Lung (tissue), 12 donors: ENCODE data around the gene EPN1. TPM values are rescaled to one million over a fixed set of nuclear protein-coding genes. Genes with fewer than 3 reads are reported as not detected.
A peak's percentile ranks its signal among the peaks of the same experiment; 100 is the strongest.

Experiments used
- ATAC-seq: fragments of 200-7000 bp; cut with Tn5 transposase; one replicate; pipeline ENCODE4 v1.9.1; 2020; ENCODE audit warnings: moderate number of reproducible peaks; ENCODE audit not compliant: insufficient read depth, low FRiP score
- DNase-seq, 3 donors: peaks; one replicate each; pipeline ENCODE4 v3.0.0-alpha.2; 2013 to 2017
- H3K27ac ChIP-seq, 2 donors: one replicate each; pipeline ENCODE4 v1.5.1; 2013; ENCODE audit warnings: mild to moderate bottlenecking in 2 of 2, moderate library complexity in 2 of 2, control low read depth in 1 of 2, inconsistent platforms in 1 of 2, low read depth in 1 of 2, low read length in 1 of 2
- H3K27me3 ChIP-seq, 3 donors: one replicate each; pipeline ENCODE4 v1.5.1; 2013; ENCODE audit warnings: low read length in 2 of 3; ENCODE audit not compliant: control insufficient read depth in 3 of 3, insufficient read depth in 3 of 3
- H3K36me3 ChIP-seq, 4 donors: one replicate each; pipeline ENCODE4 v1.5.1; 2013; ENCODE audit warnings: low read length in 4 of 4, mild to moderate bottlenecking in 1 of 4, moderate library complexity in 1 of 4; ENCODE audit not compliant: control insufficient read depth in 4 of 4, insufficient read depth in 4 of 4
- H3K4me1 ChIP-seq, 5 donors: one replicate each; pipeline ENCODE4 v1.5.1; 2013; ENCODE audit warnings: low read length in 5 of 5, mild to moderate bottlenecking in 2 of 5, moderate library complexity in 1 of 5; ENCODE audit not compliant: control insufficient read depth in 5 of 5, insufficient read depth in 5 of 5
- H3K4me3 ChIP-seq: one replicate; pipeline ENCODE4 v1.5.1; 2013; ENCODE audit warnings: mild to moderate bottlenecking, control low read depth, moderate library complexity
- H3K9ac ChIP-seq, 2 donors: one replicate each; pipeline ENCODE4 v1.5.1; 2013; ENCODE audit warnings: low read length in 2 of 2, control low read depth in 1 of 2; ENCODE audit not compliant: insufficient read depth in 1 of 2
- H3K9me3 ChIP-seq, 4 donors: one replicate each; pipeline ENCODE4 v1.5.1; 2013; ENCODE audit warnings: low read length in 3 of 4, mild to moderate bottlenecking in 1 of 4, moderate library complexity in 1 of 4; ENCODE audit not compliant: control insufficient read depth in 4 of 4, insufficient read depth in 3 of 4
- CTCF ChIP-seq: IDR thresholded peaks from 2 replicates; pipeline ENCODE4 v1.5.1; 2012; ENCODE audit warnings: mild to moderate bottlenecking; ENCODE audit errors: control extremely low read depth, extremely low read depth
- WGBS, 2 donors: extraction: QIAGEN DNeasy Blood & Tissue Kit; methylation state at CpG; one replicate each; pipeline ENCODE4 v1.1.7; 2013; 5-methylcytosine and 5-hydroxymethylcytosine counted together
- polyA plus RNA-seq, 2 donors: library from polyadenylated mRNA; stranded (reverse); fragments of 200-250 nt; gene quantifications; one replicate each; pipeline ENCODE4 v1.2.1, GENCODE V29; 2013
- total RNA-seq, 2 donors: library from RNA; depleted of rRNA in 1 of 2; stranded (reverse); fragments of >200 nt in 1 of 2; gene quantifications; one replicate each; pipeline ENCODE4 v1.2.1, GENCODE V29; 2014 to 2021
- donor health status: control.
- donor health status: control.
- donor health status: Bipolar disorder and iron deficiency.
- donor health status: healthy.
- donor health status: DM: yes; HTN: yes; CAD: no.

The EPN1 gene
- total and polyA plus RNA-seq, 4 donors: 84.8 to 140 (median 99.5) TPM

- H3K9me3 ChIP-seq: no peaks in the 10 kb centered on the region
- peaks cover 0 to 33% (median 21%) of the 10 kb centered on the region in 4 donors for H3K36me3 ChIP-seq
- H3K9ac ChIP-seq: peak overlapping the region; percentile 73 to 93
- no peak for TF ChIP-seq CTCF
- ATAC-seq (no peak), DNase-seq (no peak)
- no peaks in the 10 kb centered on the region for H3K27me3 ChIP-seq
- peak overlapping the region; percentile 90 for H3K4me3 ChIP-seq
- peak overlapping the region; percentile 88 to 95 for H3K27ac ChIP-seq
- H3K4me1 ChIP-seq: peaks cover 3 to 14% (median 11%) of the 10 kb centered on the region in 5 donors
- 12 to 18% methylated on average over 16 of the region's 16 CpGs for WGBS, 2 donors
Measured at GRCh38 chr19:55675661-55676354, 782 bp downstream of the EPN1 start.

GRCh38 chr19:55676383-55676782 lies 1.4 kb downstream of the EPN1 start:
- Histone ChIP-seq H3K9me3 (no peaks in the 10 kb centered on the region), H3K9ac (peak overlapping the region; percentile 73 to 93), H3K27ac (no peak overlapping the region), H3K27me3 (no peaks in the 10 kb centered on the region), H3K4me3 (no peak overlapping the region), H3K4me1 (peaks cover 3 to 14% (median 11%) of the 10 kb centered on the region in 5 donors), H3K36me3 (peaks cover 0 to 34% (median 24%) of the 10 kb centered on the region in 4 donors)
- no peak for DNase-seq
- no peak for ATAC-seq
- 65 to 82% methylated on average over 5 of the region's 5 CpGs for WGBS, 2 donors
- no peak for TF ChIP-seq CTCF

GRCh38 chr19:55676889-55677505 lies 2.0 kb downstream of the EPN1 start:
- no peaks in the 10 kb centered on the region for H3K27me3 ChIP-seq
- no peak for ATAC-seq
- peaks cover 0 to 39% (median 26%) of the 10 kb centered on the region in 4 donors for H3K36me3 ChIP-seq
- no peak overlapping the region for H3K27ac ChIP-seq
- H3K4me3 ChIP-seq: no peak overlapping the region
- peaks cover 3 to 14% (median 11%) of the 10 kb centered on the region in 5 donors for H3K4me1 ChIP-seq
- H3K9ac ChIP-seq: no peak overlapping the region
- H3K9me3 ChIP-seq: no peaks in the 10 kb centered on the region
- no peak for TF ChIP-seq CTCF
- 87 to 88% methylated on average over 7 of the region's 7 CpGs for WGBS, 2 donors
- DNase-seq: no peak
